IMR-90 (cell line): Measurements from ENCODE around the gene RIMOC1. TPM values are rescaled to one million over a fixed set of nuclear protein-coding genes. Genes with fewer than 3 reads are reported as not detected.

Source experiments
- ATAC-seq: fragments of 200-7000 bp; cut with Tn5 transposase; 2 replicates; pipeline ENCODE4 v1.9.1; 2020; ENCODE audit warnings: low read depth, mild to moderate bottlenecking, moderate library complexity
- BruUV-seq: library from RNA; stranded (reverse); fragments of 400-500 nt; replicated peaks from 2 replicates; lab custom pipeline; 2021; lab: Mats Ljungman, UMichigan
- CTCF ChIA-PET: fragments of 300-600 bp; formaldehyde crosslinking; extraction: SDS; loops from one replicate; lab custom pipeline; 2021; ENCODE audit warnings: antibody characterized with exemption; lab: Yijun Ruan, JAX
- POLR2A ChIA-PET: fragments of 300-600 bp; sonication (Branson Sonifier 250); formaldehyde crosslinking; loops from one replicate; lab custom pipeline; 2022; ENCODE audit warnings: antibody characterized with exemption; ENCODE audit not compliant: unreplicated experiment; lab: Charles Lee
- DNase-seq: peaks from one replicate; pipeline ENCODE4 v3.0.0; 2013
- H2AFZ ChIP-seq: replicated peaks from 2 replicates; pipeline ENCODE3; 2013; ENCODE audit warnings: low read length, mild to moderate bottlenecking; ENCODE audit not compliant: poor library complexity
- H2AK5ac ChIP-seq: 2 replicates; pipeline ENCODE4 v1.6.1; 2013; ENCODE audit warnings: low read depth, low read length, inconsistent platforms
- H2AK9ac ChIP-seq: replicated peaks from 2 replicates; pipeline ENCODE3; 2013; ENCODE audit warnings: mild to moderate bottlenecking, low read depth, low read length, moderate library complexity; ENCODE audit not compliant: poor library complexity
- H2BK120ac ChIP-seq: 2 replicates; pipeline ENCODE4 v1.6.1; 2013; ENCODE audit warnings: low read depth, low read length, inconsistent platforms
- H2BK15ac ChIP-seq: 3 replicates; pipeline ENCODE4 v1.6.1; 2013; ENCODE audit warnings: low read depth, low read length, inconsistent platforms
- H2BK20ac ChIP-seq: 2 replicates; pipeline ENCODE4 v1.6.1; 2013; ENCODE audit warnings: low read depth, mild to moderate bottlenecking, inconsistent platforms, low read length, moderate library complexity
- H2BK5ac ChIP-seq: 2 replicates; pipeline ENCODE4 v1.6.1; 2013; ENCODE audit warnings: mild to moderate bottlenecking, low read depth, low read length, inconsistent platforms; ENCODE audit not compliant: poor library complexity, severe bottlenecking
- H3K14ac ChIP-seq: replicated peaks from 2 replicates; pipeline ENCODE4 v1.6.1; 2013; ENCODE audit warnings: low read depth, low read length, inconsistent platforms
- H3K18ac ChIP-seq: 2 replicates; pipeline ENCODE4 v1.6.1; 2013; ENCODE audit warnings: low read depth, low read length, control low read depth
- H3K23ac ChIP-seq: 2 replicates; pipeline ENCODE4 v1.6.1; 2013; ENCODE audit warnings: low read depth, low read length, inconsistent platforms
- H3K27ac ChIP-seq: 2 replicates; pipeline ENCODE4 v1.5.1; 2013; ENCODE audit warnings: mild to moderate bottlenecking, control low read depth, low read length; ENCODE audit not compliant: insufficient read depth
- H3K27me3 ChIP-seq: 2 replicates; pipeline ENCODE4 v1.6.1; 2013; ENCODE audit warnings: low read length; ENCODE audit not compliant: control insufficient read depth, insufficient read depth
- H3K36me3 ChIP-seq: 2 replicates; pipeline ENCODE4 v1.6.1; 2013; ENCODE audit warnings: low read length, mixed read lengths; ENCODE audit not compliant: control insufficient read depth, insufficient read depth
- H3K4ac ChIP-seq: 2 replicates; pipeline ENCODE4 v1.6.1; 2013; ENCODE audit warnings: low read depth, low read length, inconsistent platforms
- H3K4me1 ChIP-seq: 2 replicates; pipeline ENCODE4 v1.6.1; 2013; ENCODE audit warnings: low read length, mixed read lengths; ENCODE audit not compliant: control insufficient read depth, insufficient read depth
- H3K4me2 ChIP-seq: 2 replicates; pipeline ENCODE4 v1.6.1; 2013; ENCODE audit warnings: low read depth, mild to moderate bottlenecking, control low read depth, low read length, moderate library complexity
- H3K4me3 ChIP-seq: 2 replicates; pipeline ENCODE4 v1.5.1; 2013; ENCODE audit warnings: low read depth, mild to moderate bottlenecking, control low read depth, low read length, moderate library complexity; ENCODE audit not compliant: insufficient read depth
- H3K56ac ChIP-seq: 2 replicates; pipeline ENCODE4 v1.6.1; 2013; ENCODE audit warnings: low read length, inconsistent platforms; ENCODE audit not compliant: insufficient read depth; ENCODE audit errors: extremely low read depth
- H3K79me1 ChIP-seq, 2 experiments: 2 replicates each; pipeline ENCODE4 v1.6.1; 2013; ENCODE audit warnings: low read length in 2 of 2, inconsistent platforms in 1 of 2, low read depth in 1 of 2
- H3K9ac ChIP-seq: 2 replicates; pipeline ENCODE4 v1.6.1; 2013; ENCODE audit warnings: low read depth, low read length, control low read depth
- H3K9me1 ChIP-seq: 2 replicates; pipeline ENCODE4 v1.6.1; 2013; ENCODE audit warnings: low read length, inconsistent platforms; ENCODE audit not compliant: insufficient read depth
- H3K9me3 ChIP-seq: 2 replicates; pipeline ENCODE4 v1.6.1; 2013; ENCODE audit warnings: low read length; ENCODE audit not compliant: control insufficient read depth, insufficient read depth
- H4K20me1 ChIP-seq: 2 replicates; pipeline ENCODE4 v1.6.1; 2013; ENCODE audit warnings: low read length, inconsistent platforms; ENCODE audit not compliant: insufficient read depth
- H4K5ac ChIP-seq: 2 replicates; pipeline ENCODE4 v1.6.1; 2013; ENCODE audit warnings: mild to moderate bottlenecking, low read depth, low read length, control low read depth
- H4K8ac ChIP-seq, 2 experiments: 2 replicates each; pipeline ENCODE4 v1.6.1; 2013; ENCODE audit warnings: low read depth in 2 of 2, low read length in 2 of 2, control low read depth in 1 of 2, inconsistent platforms in 1 of 2
- H4K91ac ChIP-seq: 2 replicates; pipeline ENCODE4 v1.6.1; 2013; ENCODE audit warnings: low read depth, low read length, inconsistent platforms; ENCODE audit not compliant: insufficient read depth
- BHLHE40 ChIP-seq: fragments of 150-350 bp; IDR thresholded peaks from 2 replicates; pipeline ENCODE4 v1.6.1; 2016; ENCODE audit warnings: mild to moderate bottlenecking, low read depth, low read length
- CHD1 ChIP-seq: IDR thresholded peaks from 2 replicates; pipeline ENCODE4 v1.6.1; 2012; ENCODE audit warnings: low read depth, low read length, improper control_type of control experiment
- CTCF ChIP-seq: conservative IDR thresholded peaks from 2 replicates; pipeline ENCODE4 v1.5.1; 2012; ENCODE audit warnings: mild to moderate bottlenecking, low read depth, low read length, improper control_type of control experiment
- FOS ChIP-seq: fragments of 150-350 bp; IDR thresholded peaks from 2 replicates; pipeline ENCODE4 v1.6.1; 2016; ENCODE audit warnings: low read depth, low read length
- MXI1 ChIP-seq: IDR thresholded peaks from 2 replicates; pipeline ENCODE4 v1.6.1; 2012; ENCODE audit warnings: low read depth, mild to moderate bottlenecking, low read length, moderate library complexity, borderline replicate concordance
- NFE2L2 ChIP-seq: fragments of 150-350 bp; IDR thresholded peaks from 2 replicates; pipeline ENCODE4 v1.6.1; 2016; ENCODE audit warnings: low read depth, mild to moderate bottlenecking, low read length
- POLR2A ChIP-seq: IDR thresholded peaks from 2 replicates; pipeline ENCODE4 v1.6.1; 2012; ENCODE audit warnings: mild to moderate bottlenecking, low read depth, low read length
- RAD21 ChIP-seq: IDR thresholded peaks from 2 replicates; pipeline ENCODE4 v1.6.1; 2012; ENCODE audit warnings: low read length, improper control_type of control experiment
- RCOR1 ChIP-seq: IDR thresholded peaks from 2 replicates; pipeline ENCODE4 v1.6.1; 2012; ENCODE audit warnings: mild to moderate bottlenecking, low read length, improper control_type of control experiment; ENCODE audit not compliant: insufficient replicate concordance
- RFX5 ChIP-seq: IDR thresholded peaks from 2 replicates; pipeline ENCODE4 v1.8.0; 2012; ENCODE audit warnings: low read depth, mild to moderate bottlenecking, low read length, moderate library complexity
- SMC3 ChIP-seq: fragments of 150-350 bp; IDR thresholded peaks from 2 replicates; pipeline ENCODE4 v1.6.1; 2016; ENCODE audit warnings: low read depth, mild to moderate bottlenecking, antibody characterized with exemption, low read length, moderate library complexity
- USF2 ChIP-seq: fragments of 150-350 bp; IDR thresholded peaks from 2 replicates; pipeline ENCODE4 v1.6.1; 2017; ENCODE audit warnings: mild to moderate bottlenecking, antibody characterized with exemption, low read length, low read depth
- WGBS, 2 experiments: methylation state at CpG; one replicate each; pipeline versions ENCODE4 v1.1.5 to v1.1.7; 2013; ENCODE audit warnings: missing lambda C conversion rate in 2 of 2; ENCODE audit not compliant: insufficient read length in 1 of 2; ENCODE audit errors: extremely low coverage in 2 of 2; 5-methylcytosine and 5-hydroxymethylcytosine counted together
- dilution Hi-C: fragments of 300-500 bp; cut with HindIII; formaldehyde crosslinking; loops from one replicate; pipeline ENCODE4 v1.14.3; 2018; ENCODE audit warnings: low sequenced_read_pairs; ENCODE audit not compliant: unreplicated experiment
- in situ Hi-C: fragments of 300-500 bp; cut with MboI; formaldehyde crosslinking; loops from 3 replicates; pipeline ENCODE4 v1.14.3; 2019; ENCODE audit warnings: low sequenced_read_pairs, inconsistent platforms, mixed read lengths
- intact Hi-C: fragments of 100-400 bp; cut with micrococcal nuclease; formaldehyde crosslinking; loops from 2 replicates; pipeline ENCODE4 v1.10.0; 2022
- polyA plus RNA-seq, 3 experiments: library from polyadenylated mRNA; depleted of rRNA; stranded (reverse); fragments of >200 nt; gene quantifications; 2 replicates each; pipeline ENCODE4 v1.2.3, GENCODE V29; 2012; ENCODE audit warnings: low replicate concordance in 1 of 3
- total RNA-seq: library from RNA; depleted of rRNA; stranded (reverse); fragments of >200 nt; gene quantifications from 2 replicates; pipeline ENCODE4 v1.2.3, GENCODE V29; 2012

RIMOC1 gene
- total and polyA plus RNA-seq, 2 of the 4 experiments (the other 2 are of a cell fraction): 4.1 to 9.0 TPM

- Histone ChIP-seq H3K23ac (peak within 1 kb of the TSS; percentile 54; the same call in 1 of the 2 replicates), H2BK20ac (no peak within 1 kb of the TSS), H3K14ac (peak within 1 kb of the TSS; percentile 76), H3K56ac (peak within 1 kb of the TSS; percentile 74), H3K9me3 (no peaks in the 10 kb centered on the region), H3K27me3 (no peaks in the 10 kb centered on the region), H4K8ac (peak within 1 kb of the TSS; percentile 98), H3K36me3 (0 out of 2 replicates have a peak, but pooled peaks cover under 1% of the 10 kb centered on the region), H3K4me3 (peak within 1 kb of the TSS; percentile 67), H2BK15ac (peak within 1 kb of the TSS; percentile 25; the same call in 1 of the 3 replicates), H3K79me1 (peaks cover 0 to 6% of the 10 kb centered on the region in 2 experiments; a peak in 1 of 4 replicates), H3K27ac (peak within 1 kb of the TSS; percentile 61), H2AFZ (peak within 1 kb of the TSS; percentile 95), H3K4me1 (no peaks in the 10 kb centered on the region; the same call in 1 of the 2 replicates), H2BK5ac (peak within 1 kb of the TSS; percentile 23), H4K91ac (peak within 1 kb of the TSS; percentile 40), H3K4me2 (peak within 1 kb of the TSS; percentile 75), H2AK5ac (no peak within 1 kb of the TSS), H4K5ac (peak within 1 kb of the TSS; percentile 95), H3K9ac (peak within 1 kb of the TSS; percentile 72), H4K20me1 (no peaks in the 10 kb centered on the region), H3K4ac (peak within 1 kb of the TSS; percentile 76), H3K9me1 (no peaks in the 10 kb centered on the region), H2BK120ac (peak within 1 kb of the TSS; percentile 15; the same call in 1 of the 2 replicates), H3K18ac (peak within 1 kb of the TSS; percentile 10), H2AK9ac (peak within 1 kb of the TSS; percentile 84)
- in situ Hi-C loops: no loop called here
- 2% methylated on average over 39 of the region's 60 CpGs; no CpG with 5 or more reads in 1 of the 2 experiments for WGBS, 2 experiments
- BruUV-seq: no TSS peak
- TF ChIP-seq RCOR1 (no peak), CHD1 (no peak), BHLHE40 (no peak), RFX5 (no peak), MXI1 (peak; percentile 79; the same call in 1 of the 2 replicates), FOS (no peak; the same call in 1 of the 2 replicates), USF2 (no peak), SMC3 (0 out of 2 replicates have a peak, but pooled peaks have one; percentile 7), NFE2L2 (no peak), RAD21 (peak; percentile 30; the same call in 1 of the 2 replicates), POLR2A (peak; percentile 84), CTCF (peak; percentile 70)
- ATAC-seq (peak; percentile 99), DNase-seq (peak; percentile 78)
- CTCF ChIA-PET: interaction anchor here (0.9 to 1.1 kb wide), 2 partner anchors 69 to 133 kb away, joined by 3 to 4 read pairs; no protein-coding TSS in a partner anchor
- intact Hi-C loops: loop anchor here (2.0 kb wide), 1 partner anchor 20 kb away; the partner anchor contains the start of gene RIMOC1
- dilution Hi-C loops: no loop called here
- POLR2A ChIA-PET: no interaction called here
Observed at GRCh38 chr5:41924872-41925554, 20.9 kb downstream of the RIMOC1 start, which contains the start of gene FBXO4. Gene FBXO4, plus strand, starts transcription at chr5:41925281. Its CDS starts 29 bp downstream, at chr5:41925310.
